Esophagus squamous epithelium (tissue), 5 donors: ENCODE results near the gene ARHGAP8. TPM values are rescaled to one million over a fixed set of nuclear protein-coding genes. Genes with fewer than 3 reads are reported as not detected.
"Not testable (repeated sequence)": the region's sequence is repeated elsewhere in the genome, so short reads cannot be mapped to it uniquely, and the experiment has no call there.

Source experiments
- DNase-seq: peaks from one replicate; lab custom pipeline; 2025; lab: John Stamatoyannopoulos, UW
- H3K27ac ChIP-seq, 4 donors: fragments of 200-600 bp; sonication (generic); one replicate each; pipeline ENCODE4 v1.5.1; 2016 to 2019; ENCODE audit warnings: mild to moderate bottlenecking in 1 of 4
- H3K27me3 ChIP-seq, 4 donors: fragments of 200-600 bp; sonication (generic); 1 replicate in 3 of 4; 2 replicates in 1 of 4; pipeline versions ENCODE4 v1.5.1 to v1.6.0; 2017 to 2021; ENCODE audit warnings: antibody characterized with exemption in 1 of 4
- H3K36me3 ChIP-seq, 3 donors: fragments of 200-600 bp; sonication (generic); one replicate each; pipeline ENCODE4 v1.5.1; 2016 to 2019
- H3K4me1 ChIP-seq, 3 donors: fragments of 200-600 bp; sonication (generic); one replicate each; pipeline ENCODE4 v1.5.1; 2017 to 2019
- H3K4me3 ChIP-seq, 4 donors: fragments of 200-600 bp; sonication (generic); 1 replicate in 3 of 4; 2 replicates in 1 of 4; pipeline ENCODE4 v1.5.1; 2016 to 2019; ENCODE audit warnings: mild to moderate bottlenecking in 2 of 4, moderate library complexity in 1 of 4
- H3K9me3 ChIP-seq, 3 donors: fragments of 200-600 bp; sonication (generic); one replicate each; pipeline ENCODE4 v1.5.1; 2016 to 2019
- CTCF ChIP-seq, 6 experiments: fragments of 450-650 bp in 4 of 6; fragments of 200-600 bp in 2 of 6; sonication (generic) in 2 of 6; IDR thresholded peaks; one replicate each; pipeline ENCODE4 v1.5.1; 2016 to 2019; ENCODE audit warnings: antibody characterized with exemption in 6 of 6, mild to moderate bottlenecking in 4 of 6, moderate library complexity in 4 of 6
- POLR2A ChIP-seq, 4 donors: fragments of 450-650 bp; IDR thresholded peaks; one replicate each; pipeline ENCODE4 v1.6.1; 2017; ENCODE audit warnings: antibody characterized with exemption in 4 of 4, mild to moderate bottlenecking in 4 of 4, moderate library complexity in 3 of 4
- WGBS, 2 donors: methylation state at CpG; one replicate each; pipeline ENCODE4 v1.1.5; 2018; 5-methylcytosine and 5-hydroxymethylcytosine counted together
- intact Hi-C: fragments of 100-400 bp; cut with DNase I; formaldehyde crosslinking; loops from one replicate; pipeline ENCODE4 v1.15.0; 2022
- total RNA-seq, 4 donors: library from RNA; depleted of rRNA; stranded (reverse); fragments of >200 nt; gene quantifications; one replicate each; pipeline ENCODE4 v1.1.0, GENCODE V29; 2016
- donor health status: DM: yes; HTN: yes; CAD: no.

The ARHGAP8 gene
- total RNA-seq, 4 donors from 2014 or later, result 3.6 to 15.0 (median 11.5) TPM

- intact Hi-C loops, result no loop called here
- no peak for DNase-seq
- no peak overlapping the region for H3K27ac ChIP-seq
- no peaks in the 10 kb centered on the region for H3K36me3 ChIP-seq
- peaks cover 0 to 16% (median 0%) of the 10 kb centered on the region in 4 donors for H3K27me3 ChIP-seq
- no peak overlapping the region for H3K4me3 ChIP-seq
- H3K4me1 ChIP-seq, result no peaks in the 10 kb centered on the region
- WGBS, 2 donors, result 89 to 90% methylated on average over 4 to 6 of the region's 6 CpGs
- H3K9me3 ChIP-seq, result peaks cover 0 to 30% (median 17%) of the 10 kb centered on the region in 3 donors
- TF ChIP-seq POLR2A (IDR thresholded peaks at IDR 0.05) (no peak), CTCF (IDR thresholded peaks at IDR 0.05) (no peak)
Observed at GRCh38 chr22:44898236-44898635, 145.9 kb downstream of the ARHGAP8 start.

DNA sequence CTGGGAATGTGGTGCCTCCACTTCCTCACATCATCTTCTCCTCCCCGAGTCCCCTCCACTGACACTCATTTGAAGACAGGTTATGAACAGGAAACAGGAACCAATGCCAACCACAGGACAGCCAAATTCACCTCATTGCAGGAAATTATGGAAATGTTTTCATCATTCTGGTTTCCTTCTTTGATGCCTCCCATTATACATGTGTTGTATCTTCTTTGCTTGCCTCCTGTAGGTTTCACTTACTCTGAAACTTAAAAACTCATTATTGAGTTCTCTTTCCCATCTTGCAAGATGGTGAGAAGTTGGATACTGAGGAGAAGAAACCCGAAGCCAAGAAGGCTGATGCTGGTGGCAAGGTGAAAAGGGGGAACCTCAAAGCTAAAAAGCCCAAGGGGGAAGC is 148.9 kb downstream of the ARHGAP8 start:
- intact Hi-C loops, result no loop called here
- 46 to 50% methylated on average over 1 to 2 of the region's 2 CpGs for WGBS, 2 donors
- H3K9me3 ChIP-seq, result peaks cover 0 to 30% (median 17%) of the 10 kb centered on the region in 3 donors
- H3K27ac ChIP-seq, result no peak overlapping the region
- no peak for TF ChIP-seq CTCF (IDR thresholded peaks at IDR 0.05)
- no peak for TF ChIP-seq POLR2A (IDR thresholded peaks at IDR 0.05)
- H3K4me3 ChIP-seq, result no peak overlapping the region
- no peaks in the 10 kb centered on the region for H3K4me1 ChIP-seq
- H3K27me3 ChIP-seq, result peaks cover 0 to 10% (median 0%) of the 10 kb centered on the region in 4 donors
- DNase-seq, result no peak
- no peaks in the 10 kb centered on the region for H3K36me3 ChIP-seq

GRCh38 chr22:44903164-44903563 is 150.8 kb downstream of the ARHGAP8 start:
- H3K4me1 ChIP-seq, H3K27ac ChIP-seq, intact Hi-C loops, H3K36me3 ChIP-seq, DNase-seq, H3K4me3 ChIP-seq: not testable (repeated sequence)
- Histone ChIP-seq H3K9me3 (peaks cover 0 to 30% (median 17%) of the 10 kb centered on the region in 3 donors), H3K27me3 (peaks cover 0 to 14% (median 0%) of the 10 kb centered on the region in 4 donors)
- no CpG with 5 or more reads among the region's 2 CpGs for WGBS, 2 donors

- H3K36me3 ChIP-seq, DNase-seq, H3K4me1 ChIP-seq, H3K27ac ChIP-seq, H3K4me3 ChIP-seq, intact Hi-C loops: not testable (repeated sequence)
- WGBS, 2 donors, result 62 to 67% methylated on average over 3 of the region's 5 CpGs
- H3K27me3 ChIP-seq, result peaks cover 0 to 13% (median 0%) of the 10 kb centered on the region in 4 donors
- peaks cover 0 to 30% (median 17%) of the 10 kb centered on the region in 3 donors for H3K9me3 ChIP-seq
Observed at GRCh38 chr22:44904492-44905152, 152.2 kb downstream of the ARHGAP8 start.

GRCh38 chr22:44906248-44906936 is 154.0 kb downstream of the ARHGAP8 start:
- DNase-seq, result no peak
- intact Hi-C loops, result no loop called here
- 88 to 90% methylated on average over 9 to 11 of the region's 21 CpGs for WGBS, 2 donors

More at GRCh38 chr22:44906248-44906936, 154.0 kb downstream of the ARHGAP8 start:
- no peak overlapping the region for H3K4me3 ChIP-seq
- peaks cover 0 to 15% (median 8%) of the 10 kb centered on the region in 3 donors for H3K9me3 ChIP-seq
- H3K36me3 ChIP-seq, result no peaks in the 10 kb centered on the region
- TF ChIP-seq POLR2A (IDR thresholded peaks at IDR 0.05) (no peak), CTCF (IDR thresholded peaks at IDR 0.05) (no peak)
- no peak overlapping the region for H3K27ac ChIP-seq
- H3K4me1 ChIP-seq, result no peaks in the 10 kb centered on the region
- H3K27me3 ChIP-seq, result peaks cover 0 to 13% (median 0%) of the 10 kb centered on the region in 4 donors
